DND-41 (cell line): Measurements from ENCODE around the gene PSEN1.

ENCODE experiments used
- ATAC-seq: fragments of 200-7000 bp; cut with Tn5 transposase; 3 replicates; pipeline ENCODE4 v1.9.1; 2021; ENCODE audit warnings: low read depth; ENCODE audit not compliant: insufficient read depth
- DNase-seq: peaks from one replicate; pipeline ENCODE4 v3.0.0-alpha.2; 2020
- H2AFZ ChIP-seq: 2 replicates; pipeline ENCODE4 v1.6.0; 2012; ENCODE audit warnings: low read depth, low read length
- H3K27ac ChIP-seq: 2 replicates; pipeline ENCODE4 v1.5.1; 2012; ENCODE audit warnings: low read length, inconsistent platforms
- H3K27me3 ChIP-seq: fragments of 200-600 bp; sonication (generic); 2 replicates; pipeline ENCODE4 v1.6.0; 2012; ENCODE audit warnings: low read length, mild to moderate bottlenecking, inconsistent platforms; ENCODE audit not compliant: insufficient read depth, poor library complexity
- H3K36me3 ChIP-seq: 2 replicates; pipeline ENCODE4 v1.5.1; 2012; ENCODE audit warnings: low read length, inconsistent platforms; ENCODE audit not compliant: insufficient read depth
- H3K4me1 ChIP-seq: 2 replicates; pipeline ENCODE4 v1.5.1; 2012; ENCODE audit warnings: mild to moderate bottlenecking, low read length; ENCODE audit not compliant: insufficient read depth
- H3K4me2 ChIP-seq: 2 replicates; pipeline ENCODE4 v1.6.0; 2012; ENCODE audit warnings: mild to moderate bottlenecking, moderate library complexity, low read length, inconsistent platforms; ENCODE audit not compliant: insufficient read depth
- H3K4me3 ChIP-seq, 2 experiments: fragments of 200-600 bp in 1 of 2; shearing (Covaris generic) in 1 of 2; 2 replicates each; pipeline ENCODE4 v1.5.1; 2012 to 2016; ENCODE audit warnings: inconsistent platforms in 2 of 2, low read length in 2 of 2, mild to moderate bottlenecking in 2 of 2, low read depth in 1 of 2, moderate library complexity in 1 of 2
- H3K79me2 ChIP-seq: 2 replicates; pipeline ENCODE4 v1.6.0; 2012; ENCODE audit warnings: low read length, inconsistent platforms; ENCODE audit not compliant: insufficient read depth
- H3K9ac ChIP-seq: 2 replicates; pipeline ENCODE4 v1.6.0; 2012; ENCODE audit warnings: low read depth, mild to moderate bottlenecking, inconsistent platforms, low read length, moderate library complexity
- H3K9me3 ChIP-seq: 2 replicates; pipeline ENCODE4 v1.5.1; 2012; ENCODE audit warnings: low read length, moderate library complexity, mild to moderate bottlenecking, inconsistent platforms; ENCODE audit not compliant: insufficient read depth, severe bottlenecking
- H4K20me1 ChIP-seq: 2 replicates; pipeline ENCODE4 v1.6.0; 2012; ENCODE audit warnings: low read length; ENCODE audit not compliant: insufficient read depth
- EZH2 ChIP-seq: IDR thresholded peaks from 3 replicates; pipeline ENCODE4 v1.6.1; 2012; ENCODE audit warnings: borderline replicate concordance, low read depth, mild to moderate bottlenecking, moderate library complexity, low read length, inconsistent platforms; ENCODE audit not compliant: severe bottlenecking
- TF ChIP-seq, protein P1 (sequence below): IDR thresholded peaks from 2 replicates; pipeline ENCODE4 v1.5.1; 2012; ENCODE audit warnings: borderline replicate concordance, low read length, moderate library complexity, mild to moderate bottlenecking; ENCODE audit not compliant: poor library complexity, severe bottlenecking; ENCODE audit errors: extremely low read depth

Gene PSEN1

GRCh38 chr14:73250317-73250713 lies 114.0 kb downstream of the PSEN1 start:
- H3K4me3 ChIP-seq = no peak overlapping the region
- H3K36me3 ChIP-seq = no peaks in the 10 kb centered on the region
- peaks cover 17% of the 10 kb centered on the region for H3K4me1 ChIP-seq
- H3K27me3 ChIP-seq = no peaks in the 10 kb centered on the region
- H3K4me2 ChIP-seq = no peak overlapping the region
- no peaks in the 10 kb centered on the region for H3K79me2 ChIP-seq
- TF ChIP-seq EZH2 = no peak
- TF ChIP-seq, protein P1, sequence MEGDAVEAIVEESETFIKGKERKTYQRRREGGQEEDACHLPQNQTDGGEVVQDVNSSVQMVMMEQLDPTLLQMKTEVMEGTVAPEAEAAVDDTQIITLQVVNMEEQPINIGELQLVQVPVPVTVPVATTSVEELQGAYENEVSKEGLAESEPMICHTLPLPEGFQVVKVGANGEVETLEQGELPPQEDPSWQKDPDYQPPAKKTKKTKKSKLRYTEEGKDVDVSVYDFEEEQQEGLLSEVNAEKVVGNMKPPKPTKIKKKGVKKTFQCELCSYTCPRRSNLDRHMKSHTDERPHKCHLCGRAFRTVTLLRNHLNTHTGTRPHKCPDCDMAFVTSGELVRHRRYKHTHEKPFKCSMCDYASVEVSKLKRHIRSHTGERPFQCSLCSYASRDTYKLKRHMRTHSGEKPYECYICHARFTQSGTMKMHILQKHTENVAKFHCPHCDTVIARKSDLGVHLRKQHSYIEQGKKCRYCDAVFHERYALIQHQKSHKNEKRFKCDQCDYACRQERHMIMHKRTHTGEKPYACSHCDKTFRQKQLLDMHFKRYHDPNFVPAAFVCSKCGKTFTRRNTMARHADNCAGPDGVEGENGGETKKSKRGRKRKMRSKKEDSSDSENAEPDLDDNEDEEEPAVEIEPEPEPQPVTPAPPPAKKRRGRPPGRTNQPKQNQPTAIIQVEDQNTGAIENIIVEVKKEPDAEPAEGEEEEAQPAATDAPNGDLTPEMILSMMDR = no peak
- H4K20me1 ChIP-seq = no peaks in the 10 kb centered on the region; the same call in 1 of the 2 replicates
- ATAC-seq (no peak), DNase-seq (no peak)
- no peaks in the 10 kb centered on the region for H3K9me3 ChIP-seq
- H2AFZ ChIP-seq = no peak overlapping the region
- no peak overlapping the region for H3K9ac ChIP-seq
- no peak overlapping the region for H3K27ac ChIP-seq

DNA sequence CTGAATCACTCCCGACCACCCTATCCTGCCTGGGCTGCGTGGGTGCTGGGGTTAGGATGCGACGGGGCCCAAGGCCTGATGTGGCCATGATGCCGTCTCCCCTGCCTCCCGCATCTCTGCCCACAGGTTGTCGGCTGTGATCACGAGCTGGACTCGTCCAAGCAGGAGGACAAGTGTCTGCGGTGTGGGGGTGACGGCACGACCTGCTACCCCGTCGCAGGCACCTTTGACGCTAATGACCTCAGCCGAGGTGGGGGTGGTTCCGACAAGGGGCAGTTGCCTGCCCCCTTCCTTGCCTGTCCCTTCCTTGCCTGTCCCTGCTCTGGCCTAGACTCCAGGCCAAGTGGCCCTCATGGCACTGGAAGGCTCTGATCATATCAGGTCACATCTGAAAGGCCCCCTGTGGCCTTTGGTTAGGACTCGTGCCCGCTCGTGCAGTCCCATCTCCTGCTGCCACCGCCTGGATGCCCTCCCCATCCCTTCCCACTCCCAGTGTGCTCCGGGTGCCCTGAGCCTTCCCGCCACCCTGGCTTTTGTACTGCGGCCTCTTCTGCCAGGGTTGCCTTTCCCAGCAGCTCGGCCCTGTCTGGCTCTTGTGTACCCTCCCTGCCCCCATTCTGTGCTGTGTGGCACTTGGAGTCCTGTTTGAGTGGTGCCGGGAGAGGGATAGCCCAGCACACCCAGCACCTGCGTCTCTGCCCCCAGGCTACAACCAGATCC lies 114.6 kb downstream of the PSEN1 start:
- Histone ChIP-seq H3K4me1 (peaks cover 11% of the 10 kb centered on the region), H3K79me2 (no peaks in the 10 kb centered on the region), H3K9ac (no peak overlapping the region), H3K4me2 (no peak overlapping the region), H2AFZ (no peak overlapping the region), H3K27ac (no peak overlapping the region), H3K4me3 (no peak overlapping the region), H3K9me3 (no peaks in the 10 kb centered on the region), H3K36me3 (no peaks in the 10 kb centered on the region), H4K20me1 (no peaks in the 10 kb centered on the region; the same call in 1 of the 2 replicates), H3K27me3 (no peaks in the 10 kb centered on the region)
- no peak for DNase-seq
- TF ChIP-seq EZH2 = no peak
- TF ChIP-seq, protein P1 = no peak
- no peak for ATAC-seq

- H3K36me3 ChIP-seq = no peaks in the 10 kb centered on the region
- H2AFZ ChIP-seq = no peak overlapping the region
- no peaks in the 10 kb centered on the region for H3K79me2 ChIP-seq
- H3K9ac ChIP-seq = no peak overlapping the region
- ATAC-seq (no peak), DNase-seq (no peak)
- no peak for TF ChIP-seq EZH2
- TF ChIP-seq, protein P1 = no peak
- H3K27me3 ChIP-seq = no peaks in the 10 kb centered on the region
- no peak overlapping the region for H3K27ac ChIP-seq
- H3K4me2 ChIP-seq = no peak overlapping the region
- H3K4me3 ChIP-seq = no peak overlapping the region
- H4K20me1 ChIP-seq = no peaks in the 10 kb centered on the region; the same call in 1 of the 2 replicates
- H3K9me3 ChIP-seq = no peaks in the 10 kb centered on the region
- peaks cover 4% of the 10 kb centered on the region for H3K4me1 ChIP-seq
These were observed 115.4 kb downstream of the PSEN1 start for GRCh38 chr14:73251516-73252215.
